ENCODE data around the gene PAPOLA. TPM values are rescaled to one million over a fixed set of nuclear protein-coding genes. Genes with fewer than 3 reads are reported as not detected.

The PAPOLA gene
- total RNA-seq, 1 experiment from 2014 or later: 223 TPM

- ChIA-PET CTCF (interaction anchor here (1.0 to 1.5 kb wide), 2 partner anchors 9 to 176 kb away, joined by 3 to 5 read pairs; no protein-coding TSS in a partner anchor), POLR2A (no interaction called here), RAD21 (ENCODE audit: low non-redundant PET in 1 of 2, low total read pairs in 2 of 2, uncharacterized antibody in 2 of 2, unreplicated experiment in 2 of 2) (no interaction called here)
- peaks cover 13% of the 10 kb centered on the region; the same call in 1 of the 2 replicates for H3K79me2 ChIP-seq (ENCODE audit: insufficient read depth, low read length)
- TF ChIP-seq CBX3 (IDR thresholded peaks at IDR 0.05; ENCODE audit: low read depth) (no peak), YY1 (IDR thresholded peaks at IDR 0.05; ENCODE audit: extremely low read depth, insufficient replicate concordance, low read depth, low read length) (no peak), ZFX (IDR thresholded peaks at IDR 0.05) (no peak), POLR2A (IDR thresholded peaks at IDR 0.05; ENCODE audit: borderline replicate concordance, extremely low read depth, insufficient read depth, insufficient read length) (no peak), ZBTB33 (IDR thresholded peaks at IDR 0.05; ENCODE audit: extremely low read depth, insufficient replicate concordance, low read length) (no peak), EZH2phosphoT487 (IDR thresholded peaks at IDR 0.05; ENCODE audit: borderline replicate concordance) (no peak), RAD21 (IDR thresholded peaks at IDR 0.05; ENCODE audit: low read depth) (no peak), EZH2 (IDR thresholded peaks at IDR 0.05) (no peak), ELF1 (IDR thresholded peaks at IDR 0.05; ENCODE audit: borderline replicate concordance, low read depth) (no peak), SP1 (IDR thresholded peaks at IDR 0.05; ENCODE audit: low read depth) (no peak), ATF3 (IDR thresholded peaks at IDR 0.05) (no peak), SRF (IDR thresholded peaks at IDR 0.05; ENCODE audit: low read depth) (no peak)
- no peak overlapping the region for H3K4me2 ChIP-seq (ENCODE audit: low read length)
- ATAC-seq (no peak), DNase-seq (ENCODE audit: low read depth, low spot score) (no peak)
- no peaks in the 10 kb centered on the region for H3K9me2 ChIP-seq (ENCODE audit: insufficient read depth)
- no peaks in the 10 kb centered on the region for H3K27me3 ChIP-seq (ENCODE audit: insufficient read depth, low read length)
- BruUV-seq (replicated peaks): no TSS peak
- H3K9me3 ChIP-seq (ENCODE audit: control insufficient read depth in 1 of 2, insufficient read depth in 1 of 2, low read depth in 1 of 2, low read length in 2 of 2): no peaks in the 10 kb centered on the region
- H3K4me1 ChIP-seq (ENCODE audit: control insufficient read depth in 1 of 2, insufficient read depth in 2 of 2, low read length in 2 of 2): no peaks in the 10 kb centered on the region
- no peak overlapping the region for H3K4me3 ChIP-seq (replicated peaks in 1 of 2; ENCODE audit: low read depth in 1 of 2, low read length in 2 of 2)
- H2AFZ ChIP-seq (ENCODE audit: low read depth, low read length, poor library complexity, severe bottlenecking): no peak overlapping the region
- intact Hi-C loops (cut with micrococcal nuclease): no loop called here
- peaks cover 23 to 29% of the 10 kb centered on the region in 2 experiments for H3K36me3 ChIP-seq (ENCODE audit: control insufficient read depth in 1 of 2, insufficient read depth in 2 of 2, low read length in 2 of 2)
- no peak overlapping the region for H3K27ac ChIP-seq (ENCODE audit: low read depth, low read length)
- H3K9ac ChIP-seq (ENCODE audit: low read length): no peak overlapping the region
- H4K20me1 ChIP-seq (ENCODE audit: insufficient read depth): peaks cover 13% of the 10 kb centered on the region; the same call in 1 of the 2 replicates
These were observed 62.2 kb downstream of the PAPOLA start for GRCh38 chr14:96564389-96564788.

Data from HCT116 (cell line).